GM21737 (cell line): Measurements from ENCODE around the gene ZNHIT6.
"Not testable (repeated sequence)": the region's sequence is repeated elsewhere in the genome, so short reads cannot be mapped to it uniquely, and the experiment has no call there.

ENCODE experiments used
- ATAC-seq: cut with Tn5 transposase; IDR thresholded peaks from one replicate; pipeline ENCODE4 v1.9.1; 2021; ENCODE audit warnings: mild to moderate bottlenecking, moderate library complexity; ENCODE audit not compliant: unreplicated experiment

ZNHIT6 gene

DNA sequence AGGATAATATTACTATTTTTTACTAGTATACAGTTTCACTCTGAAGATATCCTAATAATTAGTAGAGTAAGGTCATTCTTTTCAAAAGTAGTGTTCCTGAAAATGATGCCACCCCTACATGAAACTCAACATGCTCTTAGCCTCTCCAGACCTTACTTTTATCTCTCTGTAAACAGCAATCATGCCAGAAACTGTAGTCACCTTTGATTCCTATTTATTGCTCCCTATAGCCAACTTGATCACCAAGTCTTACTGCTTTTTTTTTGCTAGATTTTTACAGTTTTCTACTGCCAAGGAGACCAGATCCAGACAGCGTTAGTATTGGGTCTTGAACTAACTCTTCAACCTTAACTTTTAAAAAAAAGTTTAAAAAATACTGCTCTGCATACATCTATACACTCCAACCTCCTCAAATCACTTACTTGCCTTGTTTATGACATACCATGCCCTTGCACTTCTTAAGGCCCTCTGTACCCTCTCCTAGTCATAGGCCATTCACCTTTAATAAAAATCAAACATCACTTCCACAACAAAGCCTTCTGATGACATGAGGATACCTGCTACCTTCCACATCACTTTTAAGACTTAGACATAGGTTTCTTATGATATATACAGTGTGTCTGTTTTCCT is 36.1 kb downstream of the ZNHIT6 start:
- no peak for ATAC-seq

DNA sequence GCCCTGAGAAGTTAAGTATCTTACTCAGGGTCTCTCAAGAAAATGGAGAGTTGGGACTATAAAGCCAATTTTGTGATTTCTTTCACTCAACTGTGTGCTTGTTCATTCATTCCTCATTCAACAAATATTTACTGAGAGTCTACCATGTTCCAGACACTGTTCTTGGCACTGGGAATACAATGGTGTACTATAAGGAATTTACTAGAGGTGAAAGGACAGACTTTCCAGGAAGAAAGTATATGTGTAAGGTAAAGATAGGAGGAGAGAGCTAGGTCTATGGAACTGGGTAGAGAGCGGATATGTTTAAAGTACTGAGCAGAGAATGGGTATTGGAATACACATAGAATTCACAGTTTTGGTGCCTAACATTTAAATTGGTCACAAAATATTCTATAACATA is 42.3 kb downstream of the ZNHIT6 start:
- no peak for ATAC-seq

DNA sequence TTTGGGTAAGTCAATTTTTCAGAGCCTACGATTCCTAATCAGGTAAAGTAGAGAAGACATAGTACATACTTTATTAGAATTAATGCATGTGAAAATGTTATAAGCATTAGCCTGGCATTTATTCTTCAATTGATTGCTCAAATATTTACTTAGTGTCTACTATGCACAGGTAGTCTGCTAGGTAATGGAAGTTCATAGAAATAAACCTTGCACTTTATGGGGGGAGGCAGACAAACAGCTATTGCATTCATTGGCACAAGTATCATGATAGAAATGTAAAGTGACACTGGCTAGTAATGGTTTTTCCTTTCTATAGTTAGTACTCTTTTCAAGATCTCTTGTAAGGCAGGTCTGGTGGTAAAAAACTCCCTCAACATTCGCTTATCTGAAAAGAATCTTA is 44.9 kb downstream of the ZNHIT6 start:
- ATAC-seq, result no peak

DNA sequence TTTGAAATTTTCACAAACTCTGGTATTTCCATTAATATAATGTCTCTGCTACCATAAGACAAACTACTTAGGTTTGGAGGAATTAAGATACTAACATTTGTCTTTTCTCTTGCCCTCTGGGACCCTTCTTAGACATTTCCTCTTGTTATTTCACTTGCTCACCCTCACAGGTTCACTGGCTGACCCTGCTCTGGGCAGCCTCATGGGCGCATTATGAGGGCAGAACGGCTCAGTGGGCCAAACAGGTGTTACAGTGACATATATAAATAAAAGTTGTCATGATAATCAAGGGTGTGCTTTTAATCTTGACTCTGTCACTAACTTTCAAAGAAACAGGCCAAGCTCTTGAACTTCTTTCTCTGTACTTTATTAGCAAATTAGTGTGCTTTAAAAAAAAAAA is 46.5 kb downstream of the ZNHIT6 start:
- ATAC-seq, result no peak

DNA sequence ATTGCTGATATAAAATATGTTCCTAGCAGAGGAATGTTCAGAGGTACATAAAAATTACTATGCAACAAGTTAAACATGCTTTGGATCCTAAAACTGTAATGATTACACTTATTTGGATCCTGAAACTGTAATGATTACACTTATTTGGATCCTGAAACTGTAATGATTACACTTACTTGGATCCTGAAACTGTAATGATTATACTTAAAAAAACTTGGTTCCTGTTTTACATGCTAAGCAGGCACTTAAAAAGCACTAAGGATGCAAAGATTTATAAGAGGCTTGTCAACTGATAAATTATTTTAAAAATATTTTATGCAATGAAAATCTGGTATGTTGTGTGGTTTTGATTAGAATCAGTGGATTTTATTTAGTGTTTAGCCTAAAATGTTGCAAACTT is 47.7 kb downstream of the ZNHIT6 start:
- ATAC-seq, result no peak

DNA sequence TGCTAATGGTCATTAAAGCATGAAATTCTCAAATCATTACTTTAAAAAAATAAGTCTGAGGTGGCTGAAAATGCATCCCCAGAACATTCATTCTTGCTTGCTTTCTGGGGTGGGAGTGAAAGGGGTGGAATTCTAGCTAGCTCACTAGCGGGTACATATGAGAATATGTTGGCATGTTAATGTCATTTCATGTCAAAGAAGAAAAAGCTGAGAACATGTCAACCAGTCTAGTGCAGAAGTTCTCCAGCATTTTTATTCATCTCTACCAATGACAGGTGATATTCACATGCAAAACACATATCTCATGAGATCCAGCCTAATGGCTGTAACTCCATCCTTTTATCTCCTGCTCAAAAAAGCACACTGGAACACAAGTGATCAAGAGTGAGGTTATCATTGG is 49.1 kb downstream of the ZNHIT6 start:
- ATAC-seq, result no peak

DNA sequence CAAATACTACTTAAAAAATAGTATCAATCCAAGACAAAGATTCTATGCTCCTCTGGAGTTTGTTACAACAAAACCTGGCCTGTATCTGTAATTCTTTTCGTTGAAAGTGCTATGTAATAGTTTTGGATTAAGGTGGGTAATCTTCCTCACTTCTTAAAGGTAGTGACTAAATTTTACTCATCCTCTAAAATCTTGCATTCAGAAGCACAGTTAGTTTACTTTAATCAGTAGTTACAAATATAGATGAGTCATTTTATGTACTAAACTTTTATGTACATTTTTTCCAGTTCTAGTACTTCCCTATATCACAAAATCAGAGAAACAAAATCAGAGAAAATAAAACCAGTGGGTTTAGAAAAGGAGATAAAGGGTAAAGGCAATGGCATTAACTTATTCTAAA is 51.3 kb downstream of the ZNHIT6 start:
- ATAC-seq, result no peak

DNA sequence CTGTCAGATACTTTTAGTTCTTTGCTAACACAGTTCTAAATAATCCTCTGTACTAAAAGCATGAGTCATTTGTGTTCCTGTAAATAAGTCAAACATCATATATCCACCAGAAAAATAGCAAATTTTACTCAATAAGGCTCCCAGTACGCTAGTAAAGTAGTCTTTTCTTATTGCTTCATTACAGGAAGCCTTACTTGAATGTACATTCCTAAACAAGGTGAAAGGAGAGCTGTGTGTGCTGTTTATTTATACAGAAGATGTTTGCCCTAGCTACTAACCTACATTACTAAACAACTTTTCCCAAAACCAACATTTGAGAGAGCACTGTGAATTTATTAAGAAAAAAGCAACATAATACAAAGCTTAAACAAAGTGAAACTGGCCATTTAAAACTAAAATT is 52.0 kb downstream of the ZNHIT6 start:
- ATAC-seq, result no peak

DNA sequence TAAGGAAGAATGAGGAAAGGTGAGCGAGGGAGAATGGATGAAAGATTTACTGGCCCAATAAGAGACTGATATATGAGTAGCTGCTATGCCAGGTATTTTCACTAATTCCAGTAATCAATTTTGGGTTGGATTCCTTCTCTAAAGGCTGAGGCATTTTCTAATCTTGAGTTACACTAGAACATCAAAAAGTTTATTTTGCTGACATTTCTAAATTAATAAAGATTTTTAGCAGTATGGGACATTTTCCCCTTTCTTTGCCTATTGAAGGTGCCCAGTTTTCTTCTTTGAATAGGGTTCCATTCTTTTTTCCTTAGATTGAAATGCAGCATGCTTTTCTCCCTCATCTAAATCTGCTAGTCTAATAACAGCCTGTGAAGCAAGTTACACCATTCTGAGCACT is 52.9 kb downstream of the ZNHIT6 start:
- ATAC-seq, result no peak

DNA sequence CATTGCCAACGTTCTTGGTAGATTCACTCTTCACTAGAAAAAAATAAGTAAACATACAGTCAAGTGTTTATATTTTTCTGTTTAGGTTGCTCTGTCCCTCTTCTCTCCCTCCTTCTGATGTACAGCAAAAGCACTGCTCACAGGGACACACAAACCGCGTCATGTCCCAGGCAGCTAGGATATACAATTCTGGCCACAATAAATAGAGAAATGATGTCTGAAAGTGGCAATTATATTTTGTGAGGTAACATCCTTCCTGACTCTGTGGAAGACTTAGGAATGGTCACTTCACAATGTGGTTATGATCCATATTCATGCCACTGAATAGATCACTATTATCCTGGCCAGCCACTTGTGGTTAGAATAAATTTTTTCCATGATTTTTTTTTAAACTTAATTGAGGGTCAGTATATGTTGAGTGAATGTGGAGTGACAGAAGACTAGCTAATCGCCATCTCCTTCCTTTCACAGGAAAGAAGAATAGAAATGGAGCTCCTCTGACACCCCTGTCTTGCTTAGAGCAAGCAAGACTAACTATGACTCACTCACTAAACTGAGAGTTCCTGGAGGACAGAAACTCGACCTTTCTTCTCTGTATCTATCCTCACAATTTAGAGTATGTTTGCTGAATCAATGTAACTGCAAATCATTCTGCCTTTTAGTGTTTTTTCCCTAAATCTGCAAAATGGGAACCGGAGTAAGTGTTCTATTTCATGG is 54.0 kb downstream of the ZNHIT6 start:
- ATAC-seq, result no peak

DNA sequence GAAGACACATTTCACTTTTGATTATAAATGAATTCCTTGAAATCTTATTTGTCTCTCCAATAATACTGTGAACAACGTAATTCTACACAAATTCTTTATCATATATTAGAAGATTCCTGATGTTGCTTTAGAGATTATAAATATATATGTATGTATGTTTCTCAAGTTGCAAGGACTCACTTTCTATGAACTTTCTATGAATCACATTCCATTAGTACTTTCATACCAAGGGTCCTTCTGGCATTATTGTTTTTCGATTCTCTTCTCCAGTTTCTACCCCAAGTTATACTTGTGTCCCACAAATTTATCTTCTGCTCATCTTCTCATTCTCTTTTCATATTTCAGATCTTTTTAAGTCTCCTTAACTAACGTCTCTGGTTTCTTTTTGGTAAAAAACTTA is 55.9 kb downstream of the ZNHIT6 start:
- ATAC-seq, result no peak

DNA sequence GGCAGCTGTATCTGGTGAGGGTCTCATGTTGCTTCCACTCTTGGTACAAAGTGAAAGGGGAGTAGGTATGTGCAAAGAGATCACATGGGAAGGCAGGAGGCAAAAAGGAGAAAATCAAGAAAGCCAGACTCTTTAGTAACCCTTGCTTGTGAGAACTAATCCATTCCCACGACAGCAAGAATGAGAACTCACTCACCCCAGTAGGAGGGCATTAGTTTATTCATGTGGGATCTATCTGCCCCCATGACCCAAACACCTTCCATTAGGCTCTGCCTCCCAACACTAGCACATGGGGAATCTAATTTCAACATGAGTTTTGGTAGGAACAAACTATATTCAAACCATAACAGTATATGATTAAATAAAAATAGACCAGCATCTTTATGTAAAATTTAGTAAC is 57.6 kb downstream of the ZNHIT6 start:
- ATAC-seq, result no peak

DNA sequence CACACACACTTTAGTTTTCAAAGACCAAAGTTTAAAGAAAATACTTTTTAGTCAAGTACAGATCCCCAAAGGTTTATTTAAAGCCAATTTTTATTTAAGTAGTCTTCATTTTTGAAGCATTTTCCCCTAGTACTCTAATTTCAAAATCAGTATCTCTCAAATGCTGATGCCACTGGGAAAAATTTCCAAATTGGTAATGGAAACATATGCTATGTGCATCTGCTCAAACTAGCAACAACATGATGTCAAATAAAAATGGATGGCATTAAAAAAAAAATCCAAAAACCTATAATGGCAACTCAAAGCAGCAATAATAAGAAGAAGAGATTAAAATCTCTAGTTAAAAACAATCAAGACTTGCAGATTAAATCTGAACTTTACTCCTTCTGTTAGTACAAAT is 58.6 kb downstream of the ZNHIT6 start:
- no peak for ATAC-seq

DNA sequence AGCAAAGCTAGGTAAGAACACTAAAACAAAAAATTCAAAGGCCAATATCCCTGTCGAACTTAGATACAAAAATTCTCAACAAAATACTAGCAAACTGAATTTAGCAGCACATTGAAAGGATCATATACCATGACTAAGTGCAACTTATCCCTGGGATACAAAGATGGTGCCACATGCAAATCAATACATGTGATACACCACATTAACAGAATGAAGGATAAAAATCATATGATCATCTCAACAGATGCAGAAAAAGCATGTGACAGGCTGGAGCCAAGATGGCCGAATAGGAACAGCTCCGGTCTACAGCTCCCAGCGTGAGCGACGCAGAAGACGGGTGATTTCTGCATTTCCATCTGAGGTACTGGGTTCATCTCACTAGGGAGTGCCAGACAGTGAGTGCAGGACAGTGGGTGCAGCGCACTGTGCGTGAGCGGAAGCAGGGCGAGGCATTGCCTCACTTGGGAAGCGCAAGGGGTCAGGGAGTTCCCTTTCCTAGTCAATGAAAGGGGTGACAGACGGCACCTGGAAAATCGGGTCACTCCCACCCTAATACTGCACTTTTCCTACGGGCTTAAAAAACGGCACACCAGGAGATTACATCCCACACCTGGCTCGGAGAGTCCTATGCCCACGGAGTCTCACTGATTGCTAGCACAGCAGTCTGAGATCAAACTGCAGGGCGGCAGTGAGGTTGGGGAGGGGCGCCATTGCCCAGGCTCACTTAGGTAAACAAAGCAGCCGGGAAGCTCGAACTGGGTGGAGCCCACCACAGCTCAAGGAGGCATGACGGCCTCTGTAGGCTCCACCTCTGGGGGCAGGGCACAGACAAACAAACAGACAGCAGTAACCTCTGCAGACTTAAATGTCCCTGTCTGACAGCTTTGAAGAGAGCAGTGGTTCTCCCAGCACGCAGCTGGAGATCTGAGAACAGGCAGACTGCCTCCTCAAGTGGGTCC is 66.4 kb downstream of the ZNHIT6 start:
- not testable (repeated sequence) for ATAC-seq

DNA sequence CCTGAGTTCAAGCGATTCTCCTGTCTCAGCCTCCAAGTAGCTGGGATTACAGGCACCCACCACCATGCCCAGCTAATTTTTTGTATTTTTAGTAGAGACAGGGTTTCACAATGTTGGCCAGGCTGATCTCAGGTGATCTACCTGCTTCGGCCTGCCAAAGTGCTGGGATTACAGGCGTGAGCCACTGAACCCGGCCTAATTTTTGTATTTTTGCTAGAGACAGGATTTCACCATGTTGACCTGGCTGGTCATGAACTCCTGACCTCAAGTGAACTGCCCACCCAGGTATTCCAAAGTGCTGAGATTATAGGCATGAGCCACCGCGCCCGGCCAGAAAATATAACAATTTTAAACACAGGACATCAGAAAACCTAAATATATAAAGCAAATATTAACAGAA is 68.3 kb downstream of the ZNHIT6 start:
- ATAC-seq, result not testable (repeated sequence)

DNA sequence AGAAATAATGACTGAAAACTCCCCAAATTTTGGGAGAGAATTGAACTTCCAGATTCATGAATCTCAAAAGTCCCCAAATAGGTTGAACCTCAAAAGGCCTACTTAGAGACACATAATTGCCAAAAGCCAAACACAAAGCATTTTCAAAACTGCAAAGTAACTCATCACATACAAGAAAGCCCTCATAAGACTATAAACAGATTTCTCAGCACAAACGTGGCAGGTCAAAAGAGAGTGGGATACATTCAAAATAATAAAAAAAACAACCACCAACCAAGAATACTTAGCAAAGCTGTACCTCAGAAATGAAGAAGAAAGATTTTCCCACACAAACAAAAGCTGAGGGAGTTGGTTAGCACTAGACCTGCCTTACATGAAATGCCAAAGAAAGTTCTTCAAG is 69.8 kb downstream of the ZNHIT6 start:
- ATAC-seq, result no peak

DNA sequence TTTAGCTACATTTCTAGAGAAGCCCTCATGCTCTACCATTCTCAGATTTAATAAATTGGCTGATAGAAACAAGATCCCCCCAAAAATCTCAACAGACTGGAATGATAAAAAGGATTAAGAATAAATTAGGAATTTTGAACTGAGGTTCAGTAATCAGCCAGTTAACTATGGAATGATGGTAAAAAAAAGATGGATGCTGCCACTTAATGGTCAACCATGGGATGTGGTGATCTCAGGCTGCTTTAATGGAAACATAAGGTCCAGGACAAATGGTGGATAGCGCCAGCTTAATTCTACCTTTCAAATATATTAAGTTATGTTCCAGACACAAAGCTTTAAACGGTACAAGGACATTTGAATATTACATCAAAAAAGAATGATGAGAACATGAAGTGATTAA is 77.7 kb downstream of the ZNHIT6 start:
- ATAC-seq, result no peak

DNA sequence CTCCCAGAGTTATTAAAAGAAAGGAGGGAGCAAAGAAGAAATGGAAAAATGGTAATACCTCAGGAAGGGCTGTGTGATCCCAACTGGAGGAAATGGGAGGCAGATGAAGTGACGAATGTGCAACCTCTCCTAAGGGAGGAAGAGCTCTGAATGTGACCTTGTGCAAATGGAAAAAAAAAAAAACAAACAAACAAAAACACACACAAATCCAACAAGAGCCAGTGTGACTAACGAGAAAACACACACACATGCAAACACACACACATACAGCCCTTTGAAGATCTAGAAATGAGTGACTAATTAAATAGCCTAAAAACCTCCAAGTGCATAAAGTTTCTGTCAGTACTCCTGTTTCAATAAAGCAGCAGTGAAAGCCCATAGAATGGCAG is 78.7 kb downstream of the ZNHIT6 start:
- no peak for ATAC-seq

DNA sequence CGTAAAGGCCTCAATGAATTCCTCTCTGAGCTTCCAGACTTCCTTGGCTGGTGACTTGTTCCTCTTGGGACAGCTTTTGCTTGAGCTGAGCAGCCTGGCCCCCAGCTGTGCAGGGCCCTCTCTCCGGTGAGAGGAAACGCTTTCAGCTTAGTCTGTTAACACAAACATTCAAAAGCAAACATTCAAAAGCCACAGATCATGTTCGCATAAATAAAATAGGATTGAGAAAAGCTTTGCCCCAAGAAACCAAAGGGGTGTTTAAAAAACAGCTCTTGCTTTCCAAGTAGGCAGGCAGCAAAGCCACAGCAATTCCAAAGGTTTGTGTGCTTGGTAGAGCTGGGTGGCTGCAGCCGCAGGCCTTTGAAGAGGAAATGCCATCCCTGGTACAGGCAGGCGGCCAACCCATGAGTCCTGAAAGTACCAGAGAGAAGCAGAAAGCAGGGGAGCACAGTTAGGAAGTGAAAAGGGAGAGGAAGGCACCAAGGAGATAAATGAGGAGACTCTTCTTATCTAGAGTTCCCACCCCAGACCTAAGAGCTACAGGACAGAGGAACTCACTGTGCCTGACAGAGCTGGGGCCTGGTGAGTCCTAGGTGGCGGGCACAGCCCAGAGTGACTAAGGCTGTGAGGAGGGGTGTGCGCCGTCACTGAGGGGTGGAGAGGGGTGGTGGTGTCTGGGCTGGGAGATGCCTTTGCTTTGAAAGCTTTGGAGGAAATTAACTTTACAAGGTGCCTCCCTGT is 79.3 kb downstream of the ZNHIT6 start:
- no peak for ATAC-seq

DNA sequence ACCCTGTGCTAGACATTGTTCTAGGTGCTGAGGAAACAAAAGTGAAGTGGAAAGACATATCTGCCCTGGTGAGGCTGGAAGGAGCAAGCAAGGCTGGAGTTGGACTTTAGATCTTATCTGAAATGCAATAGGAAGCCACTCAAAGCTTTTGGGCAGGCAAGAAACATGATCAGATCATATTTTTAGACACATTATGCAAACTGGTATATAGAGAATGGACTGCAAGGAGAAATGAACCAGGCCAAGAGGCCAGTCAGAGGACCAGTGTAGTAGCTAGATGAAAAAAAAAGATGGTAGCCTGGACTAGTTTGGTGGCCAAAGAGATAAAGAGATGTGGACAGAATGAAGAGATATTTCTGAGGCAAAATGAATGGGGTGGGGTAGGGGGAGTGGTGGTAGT is 81.4 kb downstream of the ZNHIT6 start:
- no peak for ATAC-seq

DNA sequence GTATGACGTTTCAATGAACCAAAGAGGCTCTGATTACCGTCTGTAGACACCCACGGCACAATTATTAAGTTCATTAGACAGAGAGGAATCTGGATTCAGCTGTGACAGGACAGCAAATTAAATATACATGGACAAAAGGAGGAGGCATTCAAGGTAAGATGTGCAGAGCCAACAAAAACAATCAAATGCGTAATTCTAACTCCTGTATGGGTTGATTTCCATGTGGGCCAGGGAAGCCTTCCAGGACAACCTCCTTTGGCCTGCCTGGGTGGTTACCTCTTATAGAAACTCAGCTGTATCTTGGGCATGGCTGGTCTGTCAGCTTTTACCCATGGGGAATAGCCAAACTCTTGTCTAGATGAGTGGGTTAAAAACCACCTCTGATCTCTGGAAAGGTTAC is 83.9 kb downstream of the ZNHIT6 start:
- ATAC-seq, result no peak
